NCI-H2196 (cell line): ENCODE results near the gene NAA60.

Experiments used
- DNase-seq: peaks from one replicate; lab custom pipeline; 2025; ENCODE audit not compliant: unreplicated experiment; lab: John Stamatoyannopoulos, UW

The NAA60 gene

DNA sequence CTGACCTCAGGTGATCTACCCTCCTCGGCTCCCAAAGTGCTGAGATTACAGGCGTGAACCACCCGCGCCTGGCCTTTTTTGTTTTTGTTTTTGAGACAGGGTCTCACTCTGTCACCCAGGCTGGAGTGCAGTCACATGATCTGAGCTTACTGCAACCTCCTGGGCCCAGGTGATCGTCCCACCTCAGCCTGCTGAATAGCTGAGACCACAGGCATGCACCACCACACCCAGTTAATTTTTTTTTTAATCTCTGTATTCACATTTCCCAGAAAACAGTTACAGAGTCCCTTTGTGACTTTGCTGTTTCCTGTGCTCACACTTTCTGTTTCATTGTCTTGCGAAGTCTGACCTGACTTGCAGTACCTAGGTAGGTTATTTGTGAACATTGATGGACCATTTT, 60.0 kb downstream of the NAA60 start:
- no peak for DNase-seq

DNA sequence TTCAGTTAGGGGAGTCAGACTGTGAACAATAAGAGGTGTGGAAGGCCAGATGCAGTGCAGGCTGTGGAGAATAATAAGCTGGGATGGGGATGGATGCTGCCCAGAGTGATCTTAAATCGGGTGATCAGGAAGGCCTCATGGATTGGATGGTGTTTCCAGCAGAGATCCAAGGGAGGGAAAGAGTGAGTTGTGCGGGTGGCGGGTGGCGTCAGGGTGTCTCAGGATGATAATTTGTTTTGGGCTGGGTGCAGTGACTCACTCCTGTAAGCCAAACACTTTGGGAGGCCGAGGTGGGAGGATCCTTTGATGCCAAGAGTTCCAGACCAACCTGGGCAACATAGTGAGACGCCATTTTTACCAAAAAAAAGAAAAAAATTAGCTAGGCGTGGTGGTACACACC, 65.3 kb downstream of the NAA60 start:
- DNase-seq, result no peak

DNA sequence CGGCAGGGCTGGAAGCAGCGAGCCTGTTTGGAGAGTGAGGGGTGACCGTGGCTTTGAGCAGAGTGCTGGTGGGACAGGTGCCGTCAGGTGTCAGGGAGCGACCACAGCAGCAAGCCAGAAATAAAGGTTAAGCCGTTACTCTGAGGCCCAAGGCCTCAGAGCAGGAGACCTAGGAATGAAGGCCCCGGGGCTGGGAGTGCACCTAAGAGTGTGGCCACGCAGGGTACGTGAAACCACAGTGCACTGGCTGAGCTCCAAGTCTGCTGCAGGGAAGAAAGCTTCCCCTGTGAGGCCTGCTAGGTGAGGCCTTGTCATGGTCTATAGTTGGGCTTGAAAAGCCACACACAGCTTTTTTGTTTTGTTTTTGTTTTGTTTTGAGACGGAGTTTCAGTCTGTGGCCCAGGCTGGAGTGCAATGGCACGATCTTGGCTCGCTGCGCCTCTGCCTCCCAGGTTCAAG, 66.0 kb downstream of the NAA60 start:
- DNase-seq, result peak; percentile 17

DNA sequence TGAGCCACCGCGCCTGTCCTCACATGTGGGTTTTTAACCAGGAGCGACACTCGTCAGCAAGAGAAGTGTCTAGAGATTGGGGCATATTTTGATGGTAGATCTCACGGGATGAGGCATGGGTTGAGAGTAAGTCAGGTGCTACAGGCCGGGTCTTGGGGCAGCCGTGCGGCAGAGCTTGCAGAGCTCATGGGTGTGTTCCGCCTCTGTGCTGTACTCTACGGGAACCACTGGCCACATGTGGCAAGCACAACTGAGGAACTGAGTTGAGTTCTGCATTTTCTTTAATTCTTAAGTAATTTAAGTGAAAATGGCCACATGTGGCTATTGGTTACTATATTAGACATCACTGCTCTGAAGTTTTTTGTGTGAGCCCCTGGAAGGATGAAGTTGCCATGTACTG, 66.9 kb downstream of the NAA60 start:
- DNase-seq, result no peak

DNA sequence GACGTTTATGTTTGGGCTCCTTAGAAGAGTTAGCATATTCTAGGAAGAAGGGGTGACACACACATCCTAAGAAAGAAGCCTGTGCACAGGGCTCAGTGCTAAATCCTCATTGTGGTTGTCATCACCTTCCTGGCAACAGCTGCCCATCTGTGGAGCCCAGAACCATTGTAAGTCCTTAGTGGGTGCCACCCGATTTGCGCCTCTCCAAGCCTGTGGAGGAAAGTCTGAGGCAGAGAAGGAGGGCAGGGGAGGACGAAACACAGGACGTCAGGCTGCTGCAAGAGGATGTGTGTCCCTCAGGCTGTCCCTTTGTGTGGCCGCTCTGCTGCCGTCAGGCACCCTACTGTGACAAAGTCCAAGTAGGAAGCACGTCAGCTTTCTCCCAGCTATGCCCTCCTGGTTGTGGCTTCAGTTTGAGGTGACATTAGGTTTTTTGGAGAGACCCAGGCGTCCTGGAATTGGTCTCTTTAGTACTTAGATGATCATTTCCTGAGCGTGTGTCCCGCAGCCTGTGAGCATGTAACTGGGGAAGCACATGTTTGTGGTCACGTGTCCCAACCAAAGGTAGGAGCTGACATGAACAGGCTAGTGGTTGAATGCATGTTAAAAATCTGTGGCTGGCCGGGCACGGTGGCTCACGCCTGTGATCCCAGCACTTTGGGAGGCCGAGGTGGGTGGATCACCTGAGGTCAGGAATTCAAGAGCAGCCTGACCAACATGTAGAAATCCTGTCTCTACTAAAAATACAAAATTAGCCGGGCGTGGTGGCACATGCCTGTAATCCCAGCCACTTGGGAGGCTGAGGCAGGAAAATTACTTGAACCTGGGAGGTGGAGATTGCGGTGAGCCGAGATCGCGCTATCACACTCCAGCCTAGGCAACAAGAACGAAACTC, 68.1 kb downstream of the NAA60 start:
- DNase-seq, result no peak

DNA sequence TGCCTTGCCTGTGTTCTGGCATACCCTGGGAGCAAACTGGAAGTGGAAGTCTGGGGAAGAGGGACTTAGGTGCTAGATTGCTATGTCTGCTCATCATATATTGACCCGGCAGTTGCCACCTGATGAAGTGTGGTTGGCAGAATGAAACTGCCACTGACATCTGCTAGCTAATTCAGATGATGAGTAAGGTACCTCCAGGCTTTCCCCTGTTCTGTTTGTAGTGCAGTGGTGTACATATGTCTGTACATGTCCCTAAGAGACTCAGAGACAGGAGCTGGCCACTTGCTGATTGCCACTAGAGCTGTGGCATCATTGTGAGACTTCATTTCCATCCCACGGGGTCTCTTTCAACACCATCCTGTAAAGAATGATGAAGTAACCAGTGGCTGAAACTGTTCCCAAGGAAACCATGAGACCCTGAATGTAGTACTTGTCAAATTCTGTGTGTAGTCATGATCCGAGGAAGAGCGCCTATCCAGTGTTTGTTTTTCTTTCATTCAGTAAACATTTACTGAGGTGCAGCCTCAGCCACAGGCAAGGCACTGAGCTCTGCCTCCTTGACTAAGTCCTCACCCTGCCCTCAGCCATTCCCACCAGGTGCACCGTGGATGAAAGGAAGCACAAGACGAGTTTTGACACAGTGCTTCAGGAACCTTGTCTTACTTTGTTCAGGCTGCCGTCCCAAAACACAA, 70.6 kb downstream of the NAA60 start:
- no peak for DNase-seq

DNA sequence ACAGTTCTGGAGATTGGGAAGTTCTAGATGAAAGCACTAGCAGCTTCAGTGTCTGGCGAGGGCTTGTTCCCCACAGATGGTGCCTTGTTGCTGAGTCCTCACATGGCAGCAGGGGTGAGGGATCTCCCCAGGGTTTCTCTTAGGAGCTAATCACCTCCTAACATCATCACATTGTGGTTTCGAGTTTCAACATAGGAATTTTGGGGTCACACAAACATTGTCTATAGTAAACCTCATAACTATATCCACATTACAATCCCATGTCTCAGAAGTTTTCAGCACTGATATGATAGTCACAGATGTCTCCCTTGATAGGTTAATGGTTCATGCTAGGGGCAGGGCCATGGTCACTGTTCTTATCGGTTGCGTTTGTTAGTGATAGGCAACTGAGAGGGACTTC, 71.1 kb downstream of the NAA60 start:
- no peak for DNase-seq

DNA sequence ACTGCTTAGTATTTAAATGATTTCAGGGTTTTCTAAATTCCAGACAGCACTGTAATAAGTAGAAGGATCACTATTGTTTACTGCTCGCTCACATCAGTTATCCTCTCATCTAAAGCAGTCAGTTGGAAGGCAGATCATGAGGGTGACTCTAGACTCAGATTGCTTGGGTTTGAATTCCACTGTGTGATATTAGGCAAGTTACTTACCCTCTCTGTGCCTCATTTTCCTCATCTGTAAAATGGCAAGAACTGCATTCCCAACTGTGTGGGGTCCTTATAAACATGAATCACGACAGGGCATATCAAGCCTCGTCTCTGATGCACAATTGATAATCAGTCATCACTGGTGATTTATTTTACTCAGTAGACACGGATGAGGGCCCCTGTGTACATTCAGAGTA, 72.4 kb downstream of the NAA60 start:
- no peak for DNase-seq

DNA sequence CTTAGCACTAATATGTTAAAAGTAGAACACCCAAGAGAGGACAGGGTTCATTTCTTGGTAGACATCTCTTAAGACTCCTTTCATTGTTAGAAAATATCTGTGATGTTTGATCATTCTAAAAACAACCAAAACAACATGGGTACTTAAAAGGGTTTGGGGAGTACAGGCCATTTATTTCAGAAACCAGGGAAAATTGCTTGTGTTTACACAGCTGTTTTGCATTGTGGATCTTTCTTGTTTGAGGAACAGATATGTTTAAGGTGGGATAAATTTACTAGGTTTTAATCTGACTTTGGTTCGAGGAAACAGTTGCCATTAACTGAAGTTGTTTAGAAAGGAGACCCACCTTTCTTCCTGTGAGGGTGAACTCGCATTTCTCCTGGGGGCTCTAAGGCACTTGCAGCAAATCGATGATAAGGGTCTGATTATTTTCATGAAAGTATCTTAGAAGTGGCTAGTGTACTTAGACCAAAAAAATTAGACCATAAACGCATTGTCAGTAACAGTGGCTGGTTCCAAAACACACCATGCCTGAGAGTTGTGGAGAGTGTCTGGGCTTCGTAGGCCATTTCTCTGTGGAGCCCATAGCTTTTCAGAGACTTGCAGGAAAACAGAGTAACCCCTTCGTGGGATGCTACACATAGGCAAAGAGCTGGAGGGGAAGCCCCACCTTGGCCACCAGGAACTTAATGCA, 75.0 kb downstream of the NAA60 start:
- DNase-seq, result no peak

DNA sequence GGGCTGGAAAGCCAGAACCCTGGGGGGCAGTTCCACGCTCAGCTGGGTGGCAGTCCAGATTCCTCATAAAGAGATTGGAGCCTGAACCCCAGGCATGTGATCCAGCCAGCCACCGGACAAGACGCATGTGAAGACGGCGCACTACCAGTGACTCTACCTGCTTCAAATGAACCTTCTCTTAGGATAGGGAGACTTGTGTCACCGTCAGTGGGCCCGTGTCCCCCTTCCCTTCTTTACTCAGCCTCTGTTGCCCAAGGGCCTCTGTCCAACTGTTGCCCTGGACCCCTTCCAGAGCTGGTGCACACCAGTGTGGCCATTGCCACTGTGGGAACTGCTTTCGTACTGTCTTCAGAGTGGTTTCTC, 75.5 kb downstream of the NAA60 start:
- DNase-seq, result no peak

DNA sequence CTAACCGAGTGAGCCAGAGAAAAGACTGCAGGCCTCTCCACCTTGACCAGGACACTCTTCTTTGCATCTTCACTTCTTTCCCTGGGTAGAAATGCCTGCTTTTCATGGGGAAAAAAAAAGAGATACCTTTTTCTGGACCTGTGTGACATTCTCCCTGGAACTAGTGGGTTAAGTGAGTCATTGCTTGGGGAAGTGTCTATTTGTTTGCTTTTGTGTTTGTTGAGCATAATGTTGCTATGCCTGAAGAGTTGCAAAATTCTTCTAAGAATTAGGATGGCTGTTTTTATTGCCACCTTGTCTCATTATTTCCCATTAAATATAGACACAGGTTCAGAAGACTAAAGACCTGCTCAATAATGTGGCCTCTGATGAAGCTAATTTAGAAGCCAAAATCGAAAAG, 76.1 kb downstream of the NAA60 start:
- DNase-seq, result no peak

DNA sequence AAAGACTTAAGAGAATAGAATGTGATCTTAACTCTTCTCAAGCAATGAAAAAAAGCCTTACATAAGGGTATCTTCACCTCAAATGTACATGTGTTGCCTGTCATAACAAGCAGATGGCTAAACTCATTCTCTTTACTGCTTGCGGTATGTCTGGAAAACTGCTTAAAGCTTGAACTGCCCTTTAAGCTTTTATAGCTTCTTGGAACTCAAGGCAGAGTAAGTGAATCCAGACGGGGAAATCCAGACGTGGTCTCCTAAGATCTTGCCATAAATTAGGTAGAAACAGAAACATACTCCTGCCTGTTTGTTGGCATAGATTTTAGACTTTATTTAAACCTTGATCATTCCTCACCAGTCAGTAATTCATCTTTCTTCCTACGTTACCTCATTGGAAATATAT, 76.9 kb downstream of the NAA60 start:
- DNase-seq, result no peak

DNA sequence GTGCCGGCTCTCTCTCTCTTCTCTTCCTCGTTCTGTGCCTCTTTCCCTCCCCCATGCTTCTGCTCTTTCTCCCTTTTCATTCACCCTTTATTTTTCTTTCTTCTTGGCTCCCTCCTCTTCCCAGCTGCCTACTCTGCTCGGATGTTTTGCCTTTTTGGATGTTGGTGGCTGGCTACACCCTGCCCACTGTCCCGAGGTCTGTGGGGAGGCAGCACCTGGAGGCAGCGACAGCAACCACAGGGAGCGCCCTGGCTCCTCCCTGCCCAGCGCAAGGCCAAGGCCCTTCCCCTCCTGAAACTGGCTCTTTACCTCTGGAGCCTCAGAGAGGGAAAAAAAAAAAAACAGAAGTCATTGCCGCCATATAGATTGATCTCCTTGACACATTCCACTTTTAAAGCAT, 77.4 kb downstream of the NAA60 start:
- DNase-seq, result no peak

DNA sequence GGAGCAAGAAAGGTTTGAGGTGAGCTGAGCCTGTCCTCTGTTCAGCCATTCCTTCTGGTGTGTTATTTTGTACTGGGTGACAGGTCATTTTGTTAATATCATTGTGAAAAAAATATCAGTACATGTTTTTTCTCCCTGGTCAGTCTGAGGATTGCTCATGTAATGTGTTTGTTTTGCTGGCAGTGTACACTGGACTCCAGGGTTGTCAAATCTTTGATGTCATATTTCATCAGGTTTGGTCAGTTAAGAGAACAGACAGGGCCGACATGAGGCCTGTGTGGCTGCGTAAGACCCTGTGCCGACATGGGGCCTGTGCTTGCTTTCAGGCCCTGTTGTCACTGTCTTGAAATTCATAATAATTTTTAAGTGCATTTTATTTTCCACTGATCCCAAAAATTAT, 79.8 kb downstream of the NAA60 start:
- DNase-seq, result no peak

DNA sequence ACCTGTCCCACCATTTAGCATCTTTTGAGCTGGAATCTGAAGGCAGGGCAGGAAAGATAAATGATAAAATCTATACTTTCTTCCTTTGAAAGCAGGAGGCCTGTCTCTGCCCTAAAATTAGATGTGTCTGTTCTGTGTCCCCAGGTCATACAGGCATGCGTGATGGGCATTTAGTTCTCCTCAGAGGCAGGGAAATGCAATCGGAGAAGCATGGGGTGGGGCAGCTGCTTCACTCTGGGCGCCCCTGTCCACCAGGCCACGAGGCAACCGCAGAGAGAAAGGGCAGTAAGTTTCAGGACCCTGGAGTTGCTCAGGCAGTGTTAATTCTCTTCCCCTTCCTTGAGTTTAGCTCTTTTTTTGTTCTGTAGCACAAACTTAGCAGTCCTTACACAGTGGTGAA, 82.5 kb downstream of the NAA60 start:
- DNase-seq, result no peak

DNA sequence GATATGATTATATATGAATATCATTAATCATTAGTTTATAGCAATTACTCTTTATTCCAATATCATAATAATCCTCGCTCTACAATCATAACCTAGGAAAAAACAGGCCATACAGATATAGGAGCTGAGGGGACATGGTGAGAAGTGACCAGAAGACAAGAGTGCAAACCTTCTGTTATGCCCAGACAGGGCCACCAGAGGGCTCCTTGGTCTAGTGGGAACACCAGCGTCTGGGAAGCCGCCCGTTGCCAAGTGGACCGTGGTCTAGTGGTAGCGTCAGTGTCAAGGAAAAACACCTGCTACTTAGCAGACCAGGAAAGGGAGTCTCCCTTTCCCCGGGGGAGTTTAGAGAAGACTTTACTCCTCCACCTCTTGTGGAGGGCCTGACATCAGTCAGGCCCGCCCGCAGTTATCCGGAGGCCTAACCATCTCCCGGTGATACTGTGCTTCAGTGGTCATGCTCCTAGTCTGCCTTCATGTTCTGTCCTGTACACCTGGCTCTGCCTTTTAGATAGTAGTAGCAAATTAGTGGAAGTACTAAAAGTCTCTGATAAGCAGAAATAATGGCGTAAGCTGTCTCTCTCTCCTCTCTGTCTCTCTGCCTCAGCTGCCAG, 83.8 kb downstream of the NAA60 start:
- DNase-seq, result peak; percentile 70

DNA sequence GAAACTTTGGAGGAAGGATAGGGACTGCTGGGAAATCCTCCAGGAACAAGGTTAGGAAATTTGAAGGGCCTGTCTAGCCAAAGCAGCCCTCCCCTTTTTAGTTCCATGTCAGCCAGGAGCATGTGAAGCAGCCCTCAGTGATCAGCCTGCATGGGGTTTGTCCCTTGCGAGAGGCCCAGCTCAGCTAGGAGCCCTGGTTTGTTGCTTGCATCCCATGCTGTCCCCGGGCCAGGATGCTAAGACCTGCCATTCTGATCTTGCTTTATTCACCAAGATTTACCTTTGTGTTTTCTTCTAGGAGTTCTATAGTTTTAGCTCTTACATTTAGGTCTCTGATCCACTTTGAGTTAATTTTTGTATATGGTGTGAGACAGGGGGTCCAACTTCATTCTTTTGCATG, 84.9 kb downstream of the NAA60 start:
- no peak for DNase-seq

DNA sequence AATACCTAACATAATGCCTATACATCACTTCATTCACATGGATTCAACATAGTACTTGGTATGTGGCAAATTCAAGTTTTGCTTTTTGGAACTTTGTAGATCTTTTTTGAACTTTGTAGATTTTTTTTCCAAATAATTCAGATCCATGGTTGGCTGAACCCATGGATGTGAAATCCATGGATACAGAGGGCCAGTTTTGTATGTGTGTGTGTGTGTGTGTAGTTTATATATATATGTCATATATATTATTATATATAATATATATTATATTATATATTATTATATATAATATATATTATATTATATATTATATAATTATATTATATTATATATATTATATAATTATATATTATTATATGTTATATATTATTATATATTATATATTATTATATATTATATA, 85.7 kb downstream of the NAA60 start:
- no peak for DNase-seq

DNA sequence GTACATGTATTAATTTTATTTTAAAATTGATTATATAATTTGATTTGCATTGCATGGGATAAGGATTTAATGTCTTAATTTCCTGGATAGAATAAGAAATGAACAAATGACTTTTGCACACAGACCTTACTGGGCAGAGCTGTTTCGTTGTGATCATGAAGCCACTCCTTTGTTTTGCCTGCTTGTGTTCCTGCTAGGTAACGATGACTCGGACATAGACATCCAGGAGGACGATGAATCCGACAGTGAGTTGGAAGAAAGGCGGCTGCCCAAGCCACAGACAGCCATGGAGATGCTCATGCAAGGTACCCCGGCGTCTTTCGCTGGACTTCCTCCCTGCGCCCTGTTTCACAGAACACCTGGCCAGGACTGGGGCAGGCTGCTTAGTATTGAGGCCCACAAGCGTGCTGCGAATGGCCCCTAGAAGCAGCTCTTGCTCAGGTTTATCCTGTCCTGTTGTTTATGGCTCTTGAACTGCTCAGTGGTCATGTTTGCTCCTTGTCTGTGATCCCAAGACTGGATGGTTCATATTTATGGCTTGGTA, 87.0 kb downstream of the NAA60 start:
- no peak for DNase-seq

DNA sequence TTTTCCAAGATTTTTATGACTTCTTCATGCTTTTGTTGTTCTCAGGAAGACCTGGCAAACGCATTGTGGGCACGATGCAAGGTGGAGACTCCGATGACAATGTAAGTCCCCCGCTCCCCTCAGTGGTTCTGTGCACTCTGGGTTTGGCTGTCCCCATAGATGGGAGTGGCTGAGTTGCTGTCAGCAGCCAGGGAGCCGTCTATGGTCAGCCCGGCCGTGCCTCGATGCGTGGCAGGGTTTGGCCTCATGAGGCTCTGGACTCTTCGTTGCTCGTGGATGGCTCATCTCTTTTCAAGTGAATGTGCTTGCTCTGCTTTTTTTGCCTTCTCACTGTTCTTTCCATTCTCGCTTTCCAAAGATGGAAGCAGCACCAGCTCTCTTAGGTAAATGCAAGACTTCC, 89.3 kb downstream of the NAA60 start:
- DNase-seq, result no peak

DNA sequence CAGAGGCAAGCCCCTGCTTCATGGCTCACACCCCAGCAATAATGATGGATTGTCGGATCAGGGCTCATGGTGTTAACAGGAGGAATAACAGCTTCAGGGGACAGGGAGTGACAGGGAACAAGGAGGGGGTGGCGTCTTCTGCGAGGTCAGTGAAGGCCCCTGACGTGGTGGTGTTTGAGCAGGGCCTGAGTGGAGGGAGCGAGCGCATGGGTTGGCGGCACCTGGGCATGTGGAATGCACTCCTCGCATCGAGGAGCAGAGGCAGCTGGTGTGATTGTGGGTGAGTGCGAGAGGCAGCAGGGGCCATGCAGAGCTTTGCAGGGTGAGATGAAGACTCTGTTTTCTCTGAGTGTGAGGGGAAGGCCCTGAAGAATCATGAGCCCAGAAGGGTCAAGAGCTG, 90.6 kb downstream of the NAA60 start:
- DNase-seq, result no peak
